GM23338 (cell line): Measurements from ENCODE around the gene ZNF333. TPM values are rescaled to one million over a fixed set of nuclear protein-coding genes. Genes with fewer than 3 reads are reported as not detected.

ENCODE experiments used
- ATAC-seq: fragments of 200-7000 bp; cut with Tn5 transposase; 3 replicates; pipeline ENCODE4 v1.9.1; 2020
- DNase-seq: peaks from one replicate; pipeline ENCODE4 v3.0.0-alpha.2; 2015; ENCODE audit warnings: low spot score
- H2AFZ ChIP-seq: fragments of 200-600 bp; sonication (generic); 2 replicates; pipeline ENCODE4 v1.8.0; 2016; ENCODE audit warnings: antibody characterized with exemption, mild to moderate bottlenecking, moderate library complexity
- H3F3A ChIP-seq: fragments of 200-600 bp; sonication (generic); replicated peaks from 2 replicates; pipeline ENCODE4 v1.8.0; 2017; ENCODE audit warnings: antibody characterized with exemption, mixed run types, low read depth
- H3K27ac ChIP-seq: fragments of 200-600 bp; sonication (generic); 2 replicates; pipeline ENCODE4 v1.6.1; 2016; ENCODE audit warnings: low read depth
- H3K27me3 ChIP-seq: fragments of 200-600 bp; sonication (generic); 2 replicates; pipeline ENCODE4 v1.8.0; 2016; ENCODE audit warnings: mild to moderate bottlenecking, mixed run types, moderate library complexity; ENCODE audit not compliant: insufficient read depth
- H3K36me3 ChIP-seq: fragments of 200-600 bp; sonication (generic); 2 replicates; pipeline ENCODE4 v1.8.0; 2016; ENCODE audit warnings: mild to moderate bottlenecking; ENCODE audit not compliant: insufficient read depth
- H3K4me1 ChIP-seq: fragments of 200-600 bp; sonication (generic); 2 replicates; pipeline ENCODE4 v1.8.0; 2016; ENCODE audit warnings: mild to moderate bottlenecking, moderate library complexity; ENCODE audit not compliant: insufficient read depth
- H3K4me2 ChIP-seq: fragments of 200-600 bp; sonication (generic); 2 replicates; pipeline ENCODE4 v1.7.1; 2017; ENCODE audit warnings: mixed run types
- H3K4me3 ChIP-seq: fragments of 200-600 bp; sonication (generic); 2 replicates; pipeline ENCODE4 v1.6.1; 2016; ENCODE audit warnings: mixed run types
- H3K79me2 ChIP-seq: fragments of 200-600 bp; sonication (generic); replicated peaks from 2 replicates; pipeline ENCODE4 v1.8.0; 2017; ENCODE audit warnings: mild to moderate bottlenecking; ENCODE audit not compliant: insufficient read depth
- H3K9me2 ChIP-seq: fragments of 200-600 bp; sonication (generic); 2 replicates; pipeline ENCODE4 v1.8.0; 2017; ENCODE audit not compliant: insufficient read depth
- H4K20me1 ChIP-seq: fragments of 200-600 bp; sonication (generic); replicated peaks from 2 replicates; pipeline ENCODE4 v1.8.0; 2017; ENCODE audit warnings: mild to moderate bottlenecking; ENCODE audit not compliant: insufficient read depth
- H3K27ac Mint-ChIP-seq: 2 replicates; pipeline ENCODE4 v1.8.0; 2020; ENCODE audit warnings: inconsistent platforms, mild to moderate bottlenecking, moderate library complexity, mixed read lengths
- H3K27me3 Mint-ChIP-seq: 3 replicates; pipeline ENCODE4 v1.8.0; 2022; ENCODE audit warnings: low read depth, mild to moderate bottlenecking, moderate library complexity, mixed read lengths, inconsistent platforms; ENCODE audit not compliant: insufficient read depth, poor library complexity
- H3K36me3 Mint-ChIP-seq: 3 replicates; pipeline ENCODE4 v1.8.0; 2021; ENCODE audit warnings: low read depth, mild to moderate bottlenecking, inconsistent platforms, moderate library complexity, mixed read lengths
- H3K4me1 Mint-ChIP-seq: 3 replicates; pipeline ENCODE4 v1.8.0; 2020; ENCODE audit warnings: mild to moderate bottlenecking, inconsistent platforms, mixed read lengths
- H3K4me3 Mint-ChIP-seq: 3 replicates; pipeline ENCODE4 v1.8.0; 2021; ENCODE audit warnings: moderate library complexity, mild to moderate bottlenecking, inconsistent platforms, mixed read lengths
- H3K9me3 Mint-ChIP-seq: 3 replicates; pipeline ENCODE4 v1.8.0; 2020; ENCODE audit warnings: moderate library complexity, mild to moderate bottlenecking, inconsistent platforms, mixed read lengths
- CREB1 ChIP-seq: fragments of 250-450 bp; sonication (Bioruptor Pico); IDR thresholded peaks from 2 replicates; pipeline ENCODE4 v1.5.0; 2020; ENCODE audit warnings: low read depth, mild to moderate bottlenecking, moderate library complexity
- ETS1 ChIP-seq: IDR thresholded peaks from 2 replicates; pipeline ENCODE4 v1.6.1; 2016; ENCODE audit warnings: antibody characterized with exemption
- EZH2 ChIP-seq: fragments of 200-600 bp; sonication (generic); IDR thresholded peaks from one replicate; pipeline ENCODE4 v1.8.0; 2017; ENCODE audit warnings: antibody characterized with exemption, mild to moderate bottlenecking, low read depth; ENCODE audit not compliant: unreplicated experiment
- EZH2phosphoT487 ChIP-seq: fragments of 200-600 bp; sonication (generic); IDR thresholded peaks from one replicate; pipeline ENCODE4 v1.8.1; 2018; ENCODE audit warnings: antibody characterized with exemption; ENCODE audit not compliant: unreplicated experiment
- JUNB ChIP-seq: IDR thresholded peaks from one replicate; pipeline ENCODE4 v1.6.1; 2016; ENCODE audit warnings: antibody characterized with exemption; ENCODE audit not compliant: unreplicated experiment
- NANOG ChIP-seq: IDR thresholded peaks from 2 replicates; pipeline ENCODE4 v1.6.1; 2016; ENCODE audit warnings: antibody characterized with exemption, borderline replicate concordance
- POLR2AphosphoS5 ChIP-seq: IDR thresholded peaks from 2 replicates; pipeline ENCODE4 v1.6.1; 2016; ENCODE audit warnings: antibody characterized with exemption, low read depth
- STAT1 ChIP-seq: IDR thresholded peaks from one replicate; pipeline ENCODE4 v1.6.1; 2016; ENCODE audit warnings: antibody characterized with exemption; ENCODE audit not compliant: unreplicated experiment
- ZNF114 ChIP-seq: fragments of 250-450 bp; sonication (Bioruptor Pico); IDR thresholded peaks from 2 replicates; pipeline ENCODE4 v1.5.0; 2020; ENCODE audit warnings: mild to moderate bottlenecking, moderate library complexity
- ZNF331 ChIP-seq: fragments of 250-450 bp; sonication (Bioruptor Pico); IDR thresholded peaks from 2 replicates; pipeline ENCODE4 v1.5.0; 2020; ENCODE audit warnings: low read depth, mild to moderate bottlenecking, moderate library complexity
- polyA plus RNA-seq: library from polyadenylated mRNA; unstranded; fragments of >200 nt; fragmentation: Nextera tagmentation; extraction: Ambion mirVana; gene quantifications from 2 replicates; pipeline ENCODE4 v1.2.1, GENCODE V29; 2016
- total RNA-seq: library from RNA; depleted of rRNA; stranded (reverse); fragments of >200 nt; shearing (Covaris generic); gene quantifications from 2 replicates; pipeline ENCODE4 v1.2.3, GENCODE V29; 2014
- TF ChIP-seq, protein P1 (sequence below): fragments of 250-450 bp; sonication (Bioruptor Pico); IDR thresholded peaks from 2 replicates; pipeline ENCODE4 v1.5.0; 2020; ENCODE audit warnings: mild to moderate bottlenecking, moderate library complexity
- TF ChIP-seq, protein P2 (sequence below): IDR thresholded peaks from one replicate; pipeline ENCODE4 v1.6.1; 2018; ENCODE audit warnings: antibody characterized with exemption; ENCODE audit not compliant: unreplicated experiment

The ZNF333 gene
- total and polyA plus RNA-seq, 2 experiments from 2014 or later, result 7.2 to 21.6 TPM

DNA sequence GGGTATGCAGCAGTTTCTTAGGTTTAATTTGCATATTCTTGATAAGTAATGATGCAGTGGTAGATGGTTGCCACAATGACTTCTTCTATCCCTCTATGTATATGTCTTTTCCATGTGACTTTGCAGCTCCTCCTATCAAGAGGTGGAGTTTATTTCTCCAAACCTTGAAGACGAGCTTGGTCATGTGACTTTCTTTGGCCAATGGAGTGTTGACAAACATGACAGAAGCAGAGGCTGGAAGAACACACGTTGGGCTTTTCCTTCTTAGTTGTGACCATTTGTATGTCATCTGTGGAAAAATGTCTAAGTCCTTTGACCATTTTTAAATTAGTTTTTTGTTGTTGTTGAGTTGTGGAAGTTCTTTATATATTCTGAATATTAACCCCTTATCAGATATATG lies 32.3 kb downstream of the ZNF333 start:
- no peak overlapping the region for H3K4me3 ChIP-seq
- no peak overlapping the region for H3K27ac Mint-ChIP-seq
- peaks cover 70% of the 10 kb centered on the region for H3K36me3 Mint-ChIP-seq
- no peaks in the 10 kb centered on the region for H3F3A ChIP-seq
- H4K20me1 ChIP-seq, result no peaks in the 10 kb centered on the region
- peaks cover 96% of the 10 kb centered on the region for H3K9me3 Mint-ChIP-seq
- no peaks in the 10 kb centered on the region for H3K79me2 ChIP-seq
- DNase-seq (no peak), ATAC-seq (no peak)
- H3K27me3 ChIP-seq, result no peaks in the 10 kb centered on the region
- H3K27me3 Mint-ChIP-seq, result no peaks in the 10 kb centered on the region
- no peaks in the 10 kb centered on the region for H3K4me1 Mint-ChIP-seq
- H3K4me1 ChIP-seq, result no peaks in the 10 kb centered on the region
- no peak overlapping the region for H3K27ac ChIP-seq
- no peak overlapping the region for H2AFZ ChIP-seq
- H3K36me3 ChIP-seq, result peaks cover 33% of the 10 kb centered on the region
- no peaks in the 10 kb centered on the region; the same call in 1 of the 2 replicates for H3K9me2 ChIP-seq
- H3K4me3 Mint-ChIP-seq, result no peak overlapping the region
- no peak for TF ChIP-seq JUNB
- TF ChIP-seq, protein P1, sequence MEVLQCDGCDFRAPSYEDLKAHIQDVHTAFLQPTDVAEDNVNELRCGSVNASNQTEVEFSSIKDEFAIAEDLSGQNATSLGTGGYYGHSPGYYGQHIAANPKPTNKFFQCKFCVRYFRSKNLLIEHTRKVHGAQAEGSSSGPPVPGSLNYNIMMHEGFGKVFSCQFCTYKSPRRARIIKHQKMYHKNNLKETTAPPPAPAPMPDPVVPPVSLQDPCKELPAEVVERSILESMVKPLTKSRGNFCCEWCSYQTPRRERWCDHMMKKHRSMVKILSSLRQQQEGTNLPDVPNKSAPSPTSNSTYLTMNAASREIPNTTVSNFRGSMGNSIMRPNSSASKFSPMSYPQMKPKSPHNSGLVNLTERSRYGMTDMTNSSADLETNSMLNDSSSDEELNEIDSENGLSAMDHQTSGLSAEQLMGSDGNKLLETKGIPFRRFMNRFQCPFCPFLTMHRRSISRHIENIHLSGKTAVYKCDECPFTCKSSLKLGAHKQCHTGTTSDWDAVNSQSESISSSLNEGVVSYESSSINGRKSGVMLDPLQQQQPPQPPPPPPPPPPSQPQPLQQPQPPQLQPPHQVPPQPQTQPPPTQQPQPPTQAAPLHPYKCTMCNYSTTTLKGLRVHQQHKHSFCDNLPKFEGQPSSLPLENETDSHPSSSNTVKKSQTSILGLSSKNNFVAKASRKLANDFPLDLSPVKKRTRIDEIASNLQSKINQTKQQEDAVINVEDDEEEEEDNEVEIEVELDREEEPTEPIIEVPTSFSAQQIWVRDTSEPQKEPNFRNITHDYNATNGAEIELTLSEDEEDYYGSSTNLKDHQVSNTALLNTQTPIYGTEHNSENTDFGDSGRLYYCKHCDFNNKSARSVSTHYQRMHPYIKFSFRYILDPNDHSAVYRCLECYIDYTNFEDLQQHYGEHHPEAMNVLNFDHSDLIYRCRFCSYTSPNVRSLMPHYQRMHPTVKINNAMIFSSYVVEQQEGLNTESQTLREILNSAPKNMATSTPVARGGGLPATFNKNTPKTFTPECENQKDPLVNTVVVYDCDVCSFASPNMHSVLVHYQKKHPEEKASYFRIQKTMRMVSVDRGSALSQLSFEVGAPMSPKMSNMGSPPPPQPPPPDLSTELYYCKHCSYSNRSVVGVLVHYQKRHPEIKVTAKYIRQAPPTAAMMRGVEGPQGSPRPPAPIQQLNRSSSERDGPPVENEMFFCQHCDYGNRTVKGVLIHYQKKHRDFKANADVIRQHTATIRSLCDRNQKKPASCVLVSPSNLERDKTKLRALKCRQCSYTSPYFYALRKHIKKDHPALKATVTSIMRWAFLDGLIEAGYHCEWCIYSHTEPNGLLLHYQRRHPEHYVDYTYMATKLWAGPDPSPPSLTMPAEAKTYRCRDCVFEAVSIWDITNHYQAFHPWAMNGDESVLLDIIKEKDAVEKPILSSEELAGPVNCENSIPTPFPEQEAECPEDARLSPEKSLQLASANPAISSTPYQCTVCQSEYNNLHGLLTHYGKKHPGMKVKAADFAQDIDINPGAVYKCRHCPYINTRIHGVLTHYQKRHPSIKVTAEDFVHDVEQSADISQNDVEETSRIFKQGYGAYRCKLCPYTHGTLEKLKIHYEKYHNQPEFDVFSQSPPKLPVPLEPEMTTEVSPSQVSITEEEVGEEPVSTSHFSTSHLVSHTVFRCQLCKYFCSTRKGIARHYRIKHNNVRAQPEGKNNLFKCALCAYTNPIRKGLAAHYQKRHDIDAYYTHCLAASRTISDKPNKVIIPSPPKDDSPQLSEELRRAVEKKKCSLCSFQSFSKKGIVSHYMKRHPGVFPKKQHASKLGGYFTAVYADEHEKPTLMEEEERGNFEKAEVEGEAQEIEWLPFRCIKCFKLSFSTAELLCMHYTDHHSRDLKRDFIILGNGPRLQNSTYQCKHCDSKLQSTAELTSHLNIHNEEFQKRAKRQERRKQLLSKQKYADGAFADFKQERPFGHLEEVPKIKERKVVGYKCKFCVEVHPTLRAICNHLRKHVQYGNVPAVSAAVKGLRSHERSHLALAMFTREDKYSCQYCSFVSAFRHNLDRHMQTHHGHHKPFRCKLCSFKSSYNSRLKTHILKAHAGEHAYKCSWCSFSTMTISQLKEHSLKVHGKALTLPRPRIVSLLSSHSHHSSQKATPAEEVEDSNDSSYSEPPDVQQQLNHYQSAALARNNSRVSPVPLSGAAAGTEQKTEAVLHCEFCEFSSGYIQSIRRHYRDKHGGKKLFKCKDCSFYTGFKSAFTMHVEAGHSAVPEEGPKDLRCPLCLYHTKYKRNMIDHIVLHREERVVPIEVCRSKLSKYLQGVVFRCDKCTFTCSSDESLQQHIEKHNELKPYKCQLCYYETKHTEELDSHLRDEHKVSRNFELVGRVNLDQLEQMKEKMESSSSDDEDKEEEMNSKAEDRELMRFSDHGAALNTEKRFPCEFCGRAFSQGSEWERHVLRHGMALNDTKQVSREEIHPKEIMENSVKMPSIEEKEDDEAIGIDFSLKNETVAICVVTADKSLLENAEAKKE (CRISPR knock-in tag), result no peak
- no peak for TF ChIP-seq POLR2AphosphoS5
- no peak for TF ChIP-seq STAT1
- H3K4me2 ChIP-seq, result no peak overlapping the region

GRCh38 chr19:14728595-14728994 lies 38.7 kb downstream of the ZNF333 start:
- DNase-seq (no peak), ATAC-seq (no peak)
- Histone ChIP-seq H3K27me3 (no peaks in the 10 kb centered on the region), H3K27ac (no peak overlapping the region), H3K79me2 (no peaks in the 10 kb centered on the region), H3F3A (no peaks in the 10 kb centered on the region), H4K20me1 (no peaks in the 10 kb centered on the region), H3K4me2 (no peak overlapping the region), H3K4me3 (no peak overlapping the region), H3K4me1 (no peaks in the 10 kb centered on the region), H3K9me2 (no peaks in the 10 kb centered on the region), H3K36me3 (no peaks in the 10 kb centered on the region), H2AFZ (no peak overlapping the region)
- peaks cover 94% of the 10 kb centered on the region for H3K9me3 Mint-ChIP-seq
- no peaks in the 10 kb centered on the region for H3K27me3 Mint-ChIP-seq
- no peaks in the 10 kb centered on the region for H3K4me1 Mint-ChIP-seq
- no peak overlapping the region for H3K27ac Mint-ChIP-seq
- H3K36me3 Mint-ChIP-seq, result peaks cover 39% of the 10 kb centered on the region
- H3K4me3 Mint-ChIP-seq, result no peak overlapping the region
- TF ChIP-seq ZNF331 (CRISPR knock-in tag) (no peak), CREB1 (no peak), POLR2AphosphoS5 (no peak), EZH2phosphoT487 (no peak), NANOG (no peak), EZH2 (no peak), ETS1 (no peak), STAT1 (no peak), ZNF114 (no peak)
- TF ChIP-seq, protein P2, sequence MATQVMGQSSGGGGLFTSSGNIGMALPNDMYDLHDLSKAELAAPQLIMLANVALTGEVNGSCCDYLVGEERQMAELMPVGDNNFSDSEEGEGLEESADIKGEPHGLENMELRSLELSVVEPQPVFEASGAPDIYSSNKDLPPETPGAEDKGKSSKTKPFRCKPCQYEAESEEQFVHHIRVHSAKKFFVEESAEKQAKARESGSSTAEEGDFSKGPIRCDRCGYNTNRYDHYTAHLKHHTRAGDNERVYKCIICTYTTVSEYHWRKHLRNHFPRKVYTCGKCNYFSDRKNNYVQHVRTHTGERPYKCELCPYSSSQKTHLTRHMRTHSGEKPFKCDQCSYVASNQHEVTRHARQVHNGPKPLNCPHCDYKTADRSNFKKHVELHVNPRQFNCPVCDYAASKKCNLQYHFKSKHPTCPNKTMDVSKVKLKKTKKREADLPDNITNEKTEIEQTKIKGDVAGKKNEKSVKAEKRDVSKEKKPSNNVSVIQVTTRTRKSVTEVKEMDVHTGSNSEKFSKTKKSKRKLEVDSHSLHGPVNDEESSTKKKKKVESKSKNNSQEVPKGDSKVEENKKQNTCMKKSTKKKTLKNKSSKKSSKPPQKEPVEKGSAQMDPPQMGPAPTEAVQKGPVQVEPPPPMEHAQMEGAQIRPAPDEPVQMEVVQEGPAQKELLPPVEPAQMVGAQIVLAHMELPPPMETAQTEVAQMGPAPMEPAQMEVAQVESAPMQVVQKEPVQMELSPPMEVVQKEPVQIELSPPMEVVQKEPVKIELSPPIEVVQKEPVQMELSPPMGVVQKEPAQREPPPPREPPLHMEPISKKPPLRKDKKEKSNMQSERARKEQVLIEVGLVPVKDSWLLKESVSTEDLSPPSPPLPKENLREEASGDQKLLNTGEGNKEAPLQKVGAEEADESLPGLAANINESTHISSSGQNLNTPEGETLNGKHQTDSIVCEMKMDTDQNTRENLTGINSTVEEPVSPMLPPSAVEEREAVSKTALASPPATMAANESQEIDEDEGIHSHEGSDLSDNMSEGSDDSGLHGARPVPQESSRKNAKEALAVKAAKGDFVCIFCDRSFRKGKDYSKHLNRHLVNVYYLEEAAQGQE, result no peak
